Pancreas (tissue), 10 donors: ENCODE data around the gene ATF7IP. TPM values are rescaled to one million over a fixed set of nuclear protein-coding genes. Genes with fewer than 3 reads are reported as not detected.

Experiments
- ATAC-seq, 4 donors: fragments of 200-7000 bp; cut with Tn5 transposase; one replicate each; pipeline versions ENCODE4 v1.8.0 to v1.9.1; 2020; ENCODE audit warnings: mild to moderate bottlenecking in 4 of 4, moderate library complexity in 4 of 4
- DNase-seq, 6 donors: peaks; one replicate each; pipeline ENCODE4 v3.0.0-alpha.2; 2020
- FAIRE-seq: peaks from 2 replicates; lab custom pipeline; 2012; peaks lifted over from hg19 to GRCh38; lab: Jason Lieb, UNC
- H3K27ac ChIP-seq, 4 donors: fragments of 200-600 bp; sonication (generic); 1 replicate in 3 of 4; 2 replicates in 1 of 4; pipeline versions ENCODE4 v1.5.0 to v1.8.0; 2020
- H3K27me3 ChIP-seq, 4 donors: fragments of 200-600 bp; one replicate each; pipeline ENCODE4 v1.8.0; 2021
- H3K36me3 ChIP-seq, 3 donors: fragments of 200-600 bp; sonication (generic) in 1 of 3; one replicate each; pipeline versions ENCODE4 v1.5.0 to v1.8.0; 2020 to 2021
- H3K4me1 ChIP-seq, 3 donors: fragments of 200-600 bp; one replicate each; pipeline ENCODE4 v1.8.0; 2021
- H3K4me3 ChIP-seq, 4 donors: fragments of 200-600 bp; sonication (generic) in 2 of 4; one replicate each; pipeline versions ENCODE4 v1.5.0 to v1.8.0; 2020 to 2021
- H3K9me3 ChIP-seq, 4 donors: fragments of 200-600 bp; one replicate each; pipeline ENCODE4 v1.8.0; 2021
- WGBS, 2 donors: extraction: QIAGEN DNeasy Blood & Tissue Kit; methylation state at CpG; one replicate each; pipeline ENCODE4 v1.1.7; 2013; 5-methylcytosine and 5-hydroxymethylcytosine counted together
- intact Hi-C, 3 donors: fragments of 100-400 bp; cut with DNase I; formaldehyde crosslinking; loops; one replicate each; pipeline versions ENCODE4 v1.11.1 to v1.14.2; 2022
- polyA plus RNA-seq, 2 donors: library from polyadenylated mRNA; stranded (reverse); fragments of 200-250 nt; gene quantifications; one replicate each; pipeline ENCODE4 v1.2.3, GENCODE V29; 2013
- total RNA-seq, 6 donors: library from RNA; stranded (reverse); fragmentation: NEBNext Ultra II Directional in 4 of 6; extraction: Animal tissue kit (Norgen Biotek cat#: 25700) in 4 of 6; gene quantifications; one replicate each; pipeline versions ENCODE4 v1.2.1 to v1.2.4, GENCODE V29; 2021 to 2023
- TF ChIP-seq, protein P1 (sequence below), 4 donors: fragments of 200-600 bp; sonication (generic) in 3 of 4; IDR thresholded peaks; one replicate each; pipeline versions ENCODE4 v1.5.0 to v1.8.0; 2021; ENCODE audit warnings: antibody characterized with exemption in 4 of 4
- donor health status: healthy with polysubstance abuse.
- donor health status: DM: no; HTN: no; CAD: no; lungs with moderate emphysema.
- donor health status: DM: no; HTN: no; CAD: no.
- donor health status: control.
- donor health status: control.
- donor health status: Bipolar disorder and iron deficiency.
- donor health status: DM: yes; HTN: yes; CAD: no.
- donor health status: DM: no; HTN: no; CAD: no.
- donor health status: DM: no; HTN: no; CAD: no.
- donor health status: DM: yes; HTN: yes; CAD: no.

The ATF7IP gene
- total and polyA plus RNA-seq, 8 donors: 5.7 to 54.1 (median 27.7) TPM

DNA sequence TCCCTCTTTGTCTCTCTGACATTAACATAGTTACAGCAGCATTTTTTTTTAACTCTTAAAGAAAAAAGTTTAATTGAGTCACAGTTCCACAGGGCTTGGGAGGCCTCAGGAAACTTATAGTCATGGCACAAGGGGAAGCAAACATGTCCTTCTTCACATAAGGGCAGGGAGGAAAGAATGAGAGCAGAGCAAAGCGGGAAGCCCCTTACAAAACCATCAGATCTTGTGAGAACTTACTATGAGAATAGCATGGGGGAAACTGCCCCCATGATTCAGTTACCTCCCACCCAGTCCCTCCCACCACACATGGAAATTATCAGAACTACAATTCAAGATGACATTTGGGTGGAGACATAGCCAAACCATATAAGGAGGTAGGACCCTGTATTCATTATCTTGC is 106.0 kb downstream of the ATF7IP start:
- TF ChIP-seq, protein P1, sequence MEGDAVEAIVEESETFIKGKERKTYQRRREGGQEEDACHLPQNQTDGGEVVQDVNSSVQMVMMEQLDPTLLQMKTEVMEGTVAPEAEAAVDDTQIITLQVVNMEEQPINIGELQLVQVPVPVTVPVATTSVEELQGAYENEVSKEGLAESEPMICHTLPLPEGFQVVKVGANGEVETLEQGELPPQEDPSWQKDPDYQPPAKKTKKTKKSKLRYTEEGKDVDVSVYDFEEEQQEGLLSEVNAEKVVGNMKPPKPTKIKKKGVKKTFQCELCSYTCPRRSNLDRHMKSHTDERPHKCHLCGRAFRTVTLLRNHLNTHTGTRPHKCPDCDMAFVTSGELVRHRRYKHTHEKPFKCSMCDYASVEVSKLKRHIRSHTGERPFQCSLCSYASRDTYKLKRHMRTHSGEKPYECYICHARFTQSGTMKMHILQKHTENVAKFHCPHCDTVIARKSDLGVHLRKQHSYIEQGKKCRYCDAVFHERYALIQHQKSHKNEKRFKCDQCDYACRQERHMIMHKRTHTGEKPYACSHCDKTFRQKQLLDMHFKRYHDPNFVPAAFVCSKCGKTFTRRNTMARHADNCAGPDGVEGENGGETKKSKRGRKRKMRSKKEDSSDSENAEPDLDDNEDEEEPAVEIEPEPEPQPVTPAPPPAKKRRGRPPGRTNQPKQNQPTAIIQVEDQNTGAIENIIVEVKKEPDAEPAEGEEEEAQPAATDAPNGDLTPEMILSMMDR (IDR thresholded peaks at IDR 0.05): no peak
- Histone ChIP-seq H3K4me3 (no peak overlapping the region), H3K27me3 (no peaks in the 10 kb centered on the region), H3K36me3 (peaks cover 0 to 5% (median 4%) of the 10 kb centered on the region in 3 donors), H3K27ac (no peak overlapping the region), H3K4me1 (peaks cover 0 to 7% (median 0%) of the 10 kb centered on the region in 3 donors), H3K9me3 (peaks cover 0 to 2% (median 0%) of the 10 kb centered on the region in 4 donors)
- 95 to 100% methylated on average over 1 of the region's 1 CpG for WGBS, 2 donors
- DNase-seq: no peak
- intact Hi-C loops: no loop called here
- ATAC-seq: no peak
- no peak for FAIRE-seq

DNA sequence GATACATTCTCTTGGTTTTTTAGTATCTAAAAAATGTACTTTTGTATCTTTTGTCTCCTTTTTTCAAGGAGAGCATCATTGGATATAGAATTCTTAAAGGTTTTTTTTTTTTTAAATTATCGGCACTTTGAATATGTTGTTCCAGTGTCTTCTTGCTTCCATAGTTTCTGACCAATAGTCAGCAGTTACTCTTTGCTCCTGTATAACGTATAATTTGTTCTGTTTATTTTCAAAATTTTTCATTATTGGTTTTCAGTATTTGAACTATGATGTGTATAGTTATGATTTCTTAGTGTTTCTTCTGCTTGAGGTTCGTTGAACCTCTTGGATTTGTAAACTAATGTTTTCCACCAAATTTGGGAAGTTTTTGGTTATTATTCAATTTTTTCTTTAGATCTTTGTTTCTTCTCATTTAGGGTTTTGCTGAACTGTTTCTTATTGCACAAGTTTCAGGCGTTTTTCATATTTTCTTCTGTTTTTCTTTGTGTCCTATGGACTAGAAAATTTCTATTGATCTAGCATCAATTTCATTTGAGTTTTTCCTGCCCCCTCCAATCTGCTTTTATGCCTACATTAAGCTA is 108.3 kb downstream of the ATF7IP start:
- no peak for DNase-seq

DNA sequence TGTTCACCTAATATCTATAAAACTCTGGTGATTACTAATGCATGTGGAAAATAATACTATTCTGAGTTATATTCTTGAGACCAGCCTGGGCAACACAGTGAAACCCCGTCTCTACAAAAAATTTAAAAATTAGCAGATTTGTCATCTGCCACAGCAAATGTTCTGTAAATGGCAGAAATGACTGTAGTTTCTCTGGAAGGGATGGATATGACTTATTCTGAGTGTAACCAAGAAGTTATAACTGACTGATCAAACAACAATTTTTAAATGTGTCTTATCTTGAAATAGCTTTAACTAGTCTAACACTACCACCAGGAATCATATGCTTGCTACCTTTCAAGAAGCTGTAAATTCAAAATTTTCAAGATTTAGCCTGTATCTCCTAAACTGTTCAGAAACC is 113.5 kb downstream of the ATF7IP start:
- WGBS, 2 donors: 97 to 98% methylated on average over 1 of the region's 1 CpG
- Histone ChIP-seq H3K27me3 (no peaks in the 10 kb centered on the region), H3K4me3 (no peak overlapping the region), H3K4me1 (no peaks in the 10 kb centered on the region), H3K9me3 (peaks cover 0 to 2% (median 0%) of the 10 kb centered on the region in 4 donors), H3K36me3 (peaks cover 0 to 33% (median 10%) of the 10 kb centered on the region in 3 donors), H3K27ac (no peak overlapping the region)
- TF ChIP-seq, protein P1 (IDR thresholded peaks at IDR 0.05): no peak
- intact Hi-C loops: no loop called here
- FAIRE-seq (no peak), ATAC-seq (no peak), DNase-seq (no peak)

More for the DNA sequence above, 108.3 kb downstream of the ATF7IP start:
- no peak overlapping the region for H3K4me3 ChIP-seq
- intact Hi-C loops: no loop called here
- H3K4me1 ChIP-seq: no peaks in the 10 kb centered on the region
- H3K27me3 ChIP-seq: no peaks in the 10 kb centered on the region
- H3K36me3 ChIP-seq: peaks cover 0 to 5% (median 4%) of the 10 kb centered on the region in 3 donors
- TF ChIP-seq, protein P1 (IDR thresholded peaks at IDR 0.05): no peak
- WGBS, 2 donors: 82 to 88% methylated on average over 4 of the region's 4 CpGs
- FAIRE-seq (peak; percentile 56), ATAC-seq (no peak)
- H3K9me3 ChIP-seq: peaks cover 0 to 2% (median 0%) of the 10 kb centered on the region in 4 donors
- H3K27ac ChIP-seq: no peak overlapping the region

DNA sequence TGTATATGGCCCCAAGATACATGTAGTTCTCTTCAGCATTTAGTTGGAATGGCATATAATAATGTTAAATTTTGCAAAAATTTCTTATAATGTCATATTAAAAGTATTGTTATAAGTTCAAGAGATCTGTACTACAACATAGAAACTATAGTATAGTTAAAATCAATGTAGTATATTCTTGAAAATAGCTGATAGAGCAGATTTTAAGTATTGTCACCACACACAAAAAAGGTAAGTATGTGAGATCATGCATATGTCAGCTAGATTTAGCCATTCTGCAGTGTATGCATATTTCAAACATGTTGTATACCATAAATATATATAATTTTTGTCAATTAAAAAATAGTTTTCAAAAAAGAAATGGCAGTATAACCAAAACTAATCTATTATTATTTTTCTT is 115.7 kb downstream of the ATF7IP start:
- Histone ChIP-seq H3K27me3 (no peaks in the 10 kb centered on the region), H3K27ac (no peak overlapping the region), H3K4me3 (no peak overlapping the region), H3K9me3 (no peaks in the 10 kb centered on the region), H3K36me3 (peaks cover 2 to 47% (median 16%) of the 10 kb centered on the region in 3 donors), H3K4me1 (no peaks in the 10 kb centered on the region)
- no peak for ATAC-seq
- no peak for DNase-seq
- no peak for FAIRE-seq
- TF ChIP-seq, protein P1 (IDR thresholded peaks at IDR 0.05): no peak
- intact Hi-C loops: no loop called here

DNA sequence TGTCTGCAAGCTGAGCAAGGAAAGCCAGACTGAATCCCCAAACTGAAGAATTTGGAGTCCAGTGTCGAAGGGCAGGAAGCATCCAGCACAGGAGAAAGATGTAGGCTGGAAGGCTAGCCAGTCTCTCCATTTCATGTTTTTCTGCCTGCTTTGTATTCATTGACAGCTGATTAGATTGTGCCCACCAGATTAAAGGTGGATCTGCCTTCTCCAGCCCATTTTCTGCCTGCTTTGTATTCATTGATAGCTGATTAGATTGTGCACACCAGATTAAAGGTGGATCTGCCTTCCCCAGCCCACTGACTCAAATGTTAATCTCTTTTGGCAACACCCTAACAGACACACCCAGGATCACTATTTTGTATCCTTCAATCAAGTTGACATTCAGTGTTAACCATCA is 116.9 kb downstream of the ATF7IP start:
- H3K27ac ChIP-seq: no peak overlapping the region
- H3K9me3 ChIP-seq: no peaks in the 10 kb centered on the region
- no peaks in the 10 kb centered on the region for H3K27me3 ChIP-seq
- no peaks in the 10 kb centered on the region for H3K4me1 ChIP-seq
- FAIRE-seq (no peak), DNase-seq (no peak), ATAC-seq (no peak)
- intact Hi-C loops: no loop called here
- WGBS, 2 donors: 100% methylated on average over 1 of the region's 1 CpG
- H3K4me3 ChIP-seq: no peak overlapping the region
- peaks cover 2 to 47% (median 20%) of the 10 kb centered on the region in 3 donors for H3K36me3 ChIP-seq
- TF ChIP-seq, protein P1 (IDR thresholded peaks at IDR 0.05): no peak
